Stimulated activated CD4-positive, alpha-beta T cell treated with anti-CD3 and anti-CD28 coated beads, Interleukin-15, amount 100 ng/mL, for 48 hours (primary cell): ENCODE results near the gene CHMP1B.

Source experiments
- DNase-seq, 2 donors: peaks; one replicate each; pipeline ENCODE4 v3.0.0-alpha.2; 2020; ENCODE audit warnings: low read depth in 2 of 2

Gene CHMP1B, protein sequence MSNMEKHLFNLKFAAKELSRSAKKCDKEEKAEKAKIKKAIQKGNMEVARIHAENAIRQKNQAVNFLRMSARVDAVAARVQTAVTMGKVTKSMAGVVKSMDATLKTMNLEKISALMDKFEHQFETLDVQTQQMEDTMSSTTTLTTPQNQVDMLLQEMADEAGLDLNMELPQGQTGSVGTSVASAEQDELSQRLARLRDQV

DNA sequence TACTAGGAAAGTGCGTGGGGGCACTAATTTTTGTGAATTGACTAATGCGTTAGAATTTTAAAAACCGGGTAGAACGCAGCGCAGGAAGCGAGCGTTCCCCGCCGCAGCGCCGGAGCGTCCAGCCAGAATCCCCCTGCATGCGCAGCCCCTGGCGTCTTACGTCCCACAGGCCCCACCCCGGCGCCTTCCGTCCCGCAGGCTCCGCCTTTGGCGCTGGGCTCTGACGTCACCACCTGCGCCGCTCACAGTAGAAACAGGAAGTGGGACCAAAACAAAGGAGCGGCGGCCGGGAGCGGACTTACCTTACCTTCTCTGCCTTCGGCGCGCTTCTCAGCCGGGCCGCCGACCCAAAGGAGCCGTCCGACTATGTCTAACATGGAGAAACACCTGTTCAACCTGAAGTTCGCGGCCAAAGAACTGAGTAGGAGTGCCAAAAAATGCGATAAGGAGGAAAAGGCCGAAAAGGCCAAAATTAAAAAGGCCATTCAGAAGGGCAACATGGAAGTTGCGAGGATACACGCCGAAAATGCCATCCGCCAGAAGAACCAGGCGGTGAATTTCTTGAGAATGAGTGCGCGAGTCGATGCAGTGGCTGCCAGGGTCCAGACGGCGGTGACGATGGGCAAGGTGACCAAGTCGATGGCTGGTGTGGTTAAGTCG, at the start of gene CHMP1B:
Gene CHMP1B, plus strand, starts transcription at position 268 of the 660 bp plus-strand sequence. Its CDS starts 99 bp downstream, at position 367.
- peak; percentile 94 to 95 for DNase-seq

DNA sequence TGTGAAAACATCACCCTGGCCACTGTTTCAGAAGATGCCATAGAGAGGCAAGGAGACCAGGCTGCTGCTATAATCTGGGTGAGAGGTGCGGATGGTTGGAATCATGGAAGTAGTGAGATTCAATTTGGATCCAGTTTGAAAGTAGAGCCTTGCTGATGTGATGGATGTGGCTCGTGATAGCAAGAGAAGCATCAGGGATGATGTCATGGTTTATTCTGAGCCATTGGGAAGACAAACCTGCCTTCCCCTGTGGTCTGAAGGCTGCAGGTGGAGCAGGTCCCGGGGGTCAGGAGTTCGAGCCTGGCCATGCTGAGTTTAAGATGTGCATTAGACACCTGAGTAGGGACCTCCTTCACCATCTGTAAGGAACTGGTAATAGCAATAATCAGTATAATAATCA, 49.6 kb upstream of the CHMP1B start:
- no peak for DNase-seq

DNA sequence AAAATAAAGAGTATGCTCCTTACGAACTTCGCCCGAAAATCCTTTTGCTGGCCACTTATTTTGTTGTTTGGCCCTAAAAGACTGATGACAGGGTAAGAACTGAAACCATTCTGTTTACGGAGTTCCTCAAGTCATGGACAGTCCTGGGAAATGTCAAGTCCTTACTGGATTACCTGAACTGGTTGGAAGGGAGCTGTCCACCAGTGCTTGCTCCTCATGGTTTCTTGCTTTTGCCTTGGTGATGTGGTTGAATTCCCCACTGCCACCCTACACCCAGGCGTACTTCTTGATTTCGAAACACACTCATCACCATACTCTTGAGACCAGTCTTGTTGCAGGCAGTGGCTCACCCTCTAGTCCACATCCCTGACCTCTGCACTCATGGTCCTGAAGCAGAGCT, 49.1 kb upstream of the CHMP1B start:
- DNase-seq = no peak

DNA sequence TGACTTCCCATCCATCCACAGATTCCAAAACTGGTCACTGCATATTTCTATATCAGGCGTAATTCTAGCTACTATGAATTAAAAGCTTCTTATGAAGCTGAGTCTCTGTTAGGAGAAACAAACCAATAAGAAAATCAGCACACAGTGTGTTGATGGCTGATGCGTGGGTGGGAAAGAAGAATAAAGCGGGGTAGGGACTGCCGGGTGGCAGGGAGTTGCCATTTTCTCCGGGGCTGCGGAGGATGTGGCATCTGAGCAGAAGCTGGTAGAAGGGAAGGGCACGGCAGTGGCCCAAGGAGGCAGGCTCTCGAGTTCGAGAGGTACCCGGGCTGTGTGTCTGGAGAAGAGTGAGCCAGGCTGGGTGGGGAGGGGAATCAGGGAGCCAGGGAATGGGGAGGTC, 48.6 kb upstream of the CHMP1B start:
- DNase-seq = no peak

DNA sequence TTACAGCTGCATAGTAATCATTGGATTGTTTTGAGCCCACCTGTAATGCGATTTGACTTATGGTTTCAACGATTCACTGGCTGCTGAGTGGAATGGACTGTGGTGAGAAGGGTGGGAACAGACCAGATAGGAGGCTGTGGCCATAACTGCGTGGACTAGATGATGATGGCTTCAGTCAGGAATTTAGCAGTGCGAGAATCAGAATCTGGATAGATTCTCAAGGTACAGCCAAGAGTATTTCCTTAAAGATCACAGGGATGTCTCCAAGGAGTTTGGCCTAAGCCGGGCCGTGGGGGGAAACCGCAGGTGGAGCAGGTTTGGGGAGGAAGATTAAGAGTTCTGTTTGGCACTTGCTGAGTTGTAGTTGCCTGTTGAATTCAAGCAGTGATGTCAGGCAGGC, 44.0 kb upstream of the CHMP1B start:
- no peak for DNase-seq

DNA sequence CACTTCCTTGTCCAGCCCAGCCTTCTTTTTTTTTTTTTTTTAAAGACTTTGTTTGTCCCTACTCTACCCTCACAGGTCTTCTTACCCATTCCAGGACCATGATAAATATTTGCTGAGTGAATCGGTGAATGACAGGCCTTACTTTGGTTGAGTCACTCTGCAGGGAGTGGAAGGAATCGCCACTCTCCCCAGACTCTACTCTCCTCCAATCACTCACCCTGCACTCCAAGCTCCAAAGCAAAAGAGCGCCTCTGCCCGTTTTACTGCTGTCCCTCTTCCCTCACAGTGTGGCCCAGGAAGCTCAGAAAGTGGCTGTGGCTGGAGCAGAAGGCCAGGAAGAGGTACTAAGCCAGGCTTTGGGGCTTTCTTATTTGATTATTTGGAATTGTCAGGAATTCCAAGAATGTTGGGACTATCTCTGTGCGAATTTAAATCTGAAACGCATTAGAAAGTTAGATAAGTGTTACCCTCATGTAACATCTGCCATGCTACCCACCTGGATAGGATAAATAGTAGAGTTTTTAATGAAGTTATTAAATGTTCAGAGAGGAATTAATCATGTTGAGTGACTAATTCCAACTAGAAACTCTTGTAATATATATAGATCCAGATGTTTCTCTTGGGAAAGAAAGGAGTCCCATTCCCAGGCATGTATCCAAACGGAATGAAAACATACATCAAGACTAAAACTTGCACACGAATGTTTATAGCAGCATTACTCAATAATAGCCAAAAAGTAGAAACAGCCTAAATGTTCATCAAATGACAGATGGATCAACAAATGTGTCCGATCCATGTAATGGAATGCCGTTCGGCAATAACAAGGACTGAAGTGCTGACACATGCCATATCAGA, 43.0 kb upstream of the CHMP1B start:
- no peak for DNase-seq

DNA sequence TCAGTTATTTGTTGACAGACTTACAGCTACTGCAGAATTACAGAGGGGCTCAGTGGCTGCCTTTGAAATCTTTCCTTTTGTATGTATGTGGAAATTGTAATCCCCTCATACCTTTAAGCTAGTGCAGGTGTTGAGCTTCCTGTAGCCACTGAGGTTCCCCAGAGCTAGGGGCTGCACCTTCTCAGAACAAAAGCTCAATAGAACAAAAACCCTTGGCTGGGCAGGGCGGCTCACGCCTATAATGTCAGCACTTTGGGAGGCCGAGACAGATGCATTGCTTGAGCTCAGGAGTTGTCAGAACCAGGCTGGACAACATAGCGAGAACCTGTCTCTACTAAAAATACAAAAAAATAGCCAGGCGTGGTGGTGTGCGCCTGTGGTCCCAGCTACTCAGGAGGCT, 41.3 kb upstream of the CHMP1B start:
- DNase-seq = no peak

DNA sequence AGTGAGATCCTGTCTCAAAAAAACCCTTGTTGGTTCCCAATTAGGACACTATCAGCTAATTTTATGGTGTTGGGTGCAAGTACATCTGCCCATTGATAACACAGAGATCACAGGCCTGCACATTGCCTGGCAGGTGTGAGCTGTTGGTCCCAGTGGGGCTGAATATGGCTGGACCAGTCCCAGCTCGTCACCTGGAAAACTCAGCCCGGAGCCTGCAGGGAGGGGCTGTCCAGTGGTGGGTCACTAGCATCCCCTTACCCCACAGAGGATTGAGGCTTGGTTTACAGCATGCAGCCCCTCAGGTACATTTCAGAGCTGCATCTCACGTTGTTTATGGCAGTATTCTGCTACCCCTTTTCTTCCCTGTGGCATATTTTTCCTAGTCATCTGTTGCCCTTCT, 40.8 kb upstream of the CHMP1B start:
- no peak for DNase-seq

DNA sequence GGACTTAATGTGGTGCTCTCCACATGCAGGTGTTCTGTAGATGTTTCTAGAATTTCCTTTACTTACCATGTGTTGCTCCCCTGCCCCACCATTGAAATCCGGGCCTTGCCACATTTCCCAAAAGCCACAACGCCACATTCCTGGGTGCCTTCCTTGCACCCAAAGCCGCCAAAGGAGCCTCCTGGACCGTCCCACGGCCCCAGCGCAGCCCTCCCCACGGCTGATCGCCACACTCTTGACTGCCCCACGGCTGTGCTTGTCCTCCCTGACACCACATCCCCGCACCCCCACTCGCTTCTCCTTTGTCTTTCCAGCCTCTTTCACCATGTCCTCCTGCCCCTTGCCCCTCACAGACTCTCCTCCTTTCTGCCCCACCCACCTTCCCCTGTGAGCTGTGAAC, 40.2 kb upstream of the CHMP1B start:
- DNase-seq = no peak

DNA sequence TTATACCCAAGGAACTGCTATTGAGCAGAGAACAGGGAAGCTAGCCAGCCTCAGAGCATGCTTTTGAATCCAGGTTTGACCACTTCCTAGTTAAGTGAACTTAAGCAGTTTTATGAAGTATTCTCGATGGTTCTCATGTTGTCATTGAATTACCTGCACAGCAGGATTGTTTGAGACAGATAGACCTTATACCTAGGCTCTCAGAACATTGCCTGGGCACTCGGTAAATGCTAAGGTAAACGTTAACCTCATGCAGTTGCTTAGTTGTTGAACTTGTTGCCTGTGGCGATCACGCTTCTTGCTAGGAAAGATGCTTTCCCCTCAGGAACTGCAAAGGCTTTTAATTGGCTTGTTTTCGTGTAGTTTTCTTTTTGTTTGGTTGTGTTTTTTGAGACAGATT, 34.0 kb upstream of the CHMP1B start:
- no peak for DNase-seq

DNA sequence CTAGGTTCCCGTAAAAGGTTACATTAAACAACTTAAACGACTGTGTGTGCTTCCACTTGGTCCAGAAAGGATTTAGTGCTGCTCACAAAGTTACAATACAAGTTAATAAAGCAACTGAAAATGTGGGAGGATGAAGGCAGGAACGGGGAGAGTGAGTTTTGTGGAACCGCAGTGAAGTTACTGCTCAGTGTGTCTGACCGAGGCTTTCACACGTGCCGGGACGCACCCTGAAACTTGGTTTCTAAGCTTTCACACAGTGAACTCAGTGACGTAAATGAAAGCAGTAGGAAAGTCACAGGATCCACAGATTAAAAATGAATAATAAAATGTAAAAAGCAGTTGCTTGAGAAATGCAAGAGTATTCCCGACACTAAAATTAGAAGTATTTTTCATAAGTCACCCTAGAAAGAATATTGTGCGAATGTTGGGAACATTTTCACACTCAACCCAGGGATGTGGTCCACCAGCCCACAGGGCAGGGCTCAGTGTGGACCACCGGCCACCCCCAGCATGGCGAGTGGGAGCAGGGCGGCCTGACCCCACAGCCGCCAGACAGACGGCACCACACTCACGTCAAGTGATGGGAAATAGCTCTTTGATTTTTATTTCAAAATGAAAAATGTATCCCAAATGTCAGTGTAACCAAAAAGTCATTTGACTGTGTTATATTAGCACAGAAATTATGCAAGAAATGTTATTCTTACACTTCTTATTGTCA, 32.6 kb upstream of the CHMP1B start:
- DNase-seq = no peak

DNA sequence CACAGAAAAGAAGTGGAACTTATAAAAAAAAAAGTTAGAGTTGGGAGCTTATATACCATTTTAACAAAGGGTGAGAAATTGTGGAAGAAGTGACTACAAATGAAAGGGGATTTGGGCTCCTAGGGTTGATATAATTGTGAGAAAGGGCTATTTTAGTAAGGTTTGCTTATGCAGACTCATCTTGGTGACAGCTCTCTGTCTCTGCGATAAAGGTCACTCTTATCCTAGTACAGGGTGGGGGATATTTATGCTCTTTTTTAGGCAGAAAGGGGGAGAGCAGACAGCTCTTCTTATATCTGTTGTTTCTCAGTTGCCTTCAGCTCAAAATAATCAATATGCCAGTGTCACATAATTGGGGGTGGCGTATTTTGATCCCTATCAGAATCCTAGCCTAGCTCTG, 31.3 kb upstream of the CHMP1B start:
- no peak for DNase-seq

DNA sequence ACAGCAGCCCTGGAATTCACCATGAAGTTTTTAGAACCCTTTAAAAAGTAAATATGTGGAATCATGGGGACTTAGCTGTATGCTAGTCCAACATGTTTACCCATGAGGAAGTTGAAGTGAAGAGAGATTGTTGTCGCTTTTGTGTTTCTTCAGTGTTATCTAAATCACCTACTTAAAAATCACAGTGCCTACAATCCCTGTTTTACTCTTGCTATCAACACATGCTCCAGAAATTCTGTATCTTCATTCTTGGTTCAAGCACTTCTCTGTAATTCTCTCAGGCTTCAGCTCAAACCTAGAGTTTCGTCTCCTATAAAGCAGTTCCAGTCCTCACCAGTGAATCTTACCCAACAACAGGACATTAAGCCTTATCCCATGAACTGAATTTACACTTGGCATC, 30.5 kb upstream of the CHMP1B start:
- no peak for DNase-seq

DNA sequence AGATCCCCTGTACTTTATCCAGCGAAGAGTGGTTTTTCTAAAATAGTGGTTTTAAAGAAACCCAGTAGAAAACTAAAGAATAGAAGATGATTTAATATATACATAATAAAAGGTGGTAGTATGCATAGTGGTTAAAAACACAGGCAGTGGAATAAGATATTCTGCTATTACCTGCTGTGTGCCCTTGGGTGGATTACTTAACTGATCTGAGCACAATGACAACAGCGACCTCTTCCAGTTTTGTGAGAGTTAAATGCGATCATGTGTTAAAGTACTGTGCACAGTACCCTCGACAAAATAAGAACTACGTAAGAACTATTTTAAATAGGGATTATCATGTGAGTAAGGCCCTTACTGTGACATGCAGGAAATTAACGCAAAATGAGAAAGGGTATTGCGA, 30.0 kb upstream of the CHMP1B start:
- no peak for DNase-seq

DNA sequence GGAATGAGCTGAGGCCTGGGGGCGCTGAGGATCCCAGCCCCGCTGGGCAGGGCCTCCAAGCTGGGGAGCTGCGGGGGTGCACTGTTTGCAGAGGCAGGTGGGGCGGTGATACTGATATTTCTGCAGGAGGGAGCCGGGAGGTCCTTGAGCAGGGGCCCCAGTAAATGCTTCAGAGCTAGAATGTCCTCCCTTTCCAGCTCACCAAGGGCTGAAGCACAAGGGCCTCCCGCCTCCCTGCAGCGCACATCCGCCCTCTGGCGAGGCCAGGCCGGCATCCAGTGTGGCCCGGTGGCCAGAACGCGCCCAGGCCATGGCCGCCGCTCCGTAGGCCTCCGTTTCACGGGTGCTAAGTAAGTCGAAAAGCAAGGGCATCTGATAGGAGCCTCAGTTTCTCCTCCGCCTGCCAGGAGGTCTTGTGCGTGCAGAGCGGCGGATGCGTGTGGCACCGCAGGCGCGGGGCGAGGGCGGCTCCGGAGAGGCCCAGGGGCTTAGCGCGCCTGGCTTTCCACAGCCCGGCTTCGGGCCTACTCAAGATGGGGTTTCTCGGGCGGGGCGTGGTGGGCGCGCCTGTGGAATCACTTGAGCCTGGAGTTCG, 29.5 kb upstream of the CHMP1B start:
- DNase-seq = no peak

DNA sequence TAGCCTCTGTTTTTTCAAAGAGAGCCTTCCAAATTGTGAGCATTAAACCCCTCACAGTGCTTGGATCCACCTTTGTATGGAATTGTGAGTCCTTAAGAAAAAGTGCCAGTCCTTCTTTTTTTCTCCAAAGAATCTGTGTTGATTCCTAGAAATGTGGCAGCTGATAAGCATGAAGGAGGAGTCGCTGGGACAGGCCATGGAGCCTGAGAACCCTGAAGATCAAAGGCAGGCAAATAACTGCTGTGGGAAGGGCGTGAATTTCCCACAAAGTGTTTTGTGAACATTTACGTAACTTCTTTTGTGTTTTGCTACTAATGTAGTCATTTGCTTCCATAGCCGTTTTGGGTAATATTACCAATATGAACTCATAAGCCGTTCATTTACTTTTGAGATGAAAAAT, 27.7 kb upstream of the CHMP1B start:
- no peak for DNase-seq

DNA sequence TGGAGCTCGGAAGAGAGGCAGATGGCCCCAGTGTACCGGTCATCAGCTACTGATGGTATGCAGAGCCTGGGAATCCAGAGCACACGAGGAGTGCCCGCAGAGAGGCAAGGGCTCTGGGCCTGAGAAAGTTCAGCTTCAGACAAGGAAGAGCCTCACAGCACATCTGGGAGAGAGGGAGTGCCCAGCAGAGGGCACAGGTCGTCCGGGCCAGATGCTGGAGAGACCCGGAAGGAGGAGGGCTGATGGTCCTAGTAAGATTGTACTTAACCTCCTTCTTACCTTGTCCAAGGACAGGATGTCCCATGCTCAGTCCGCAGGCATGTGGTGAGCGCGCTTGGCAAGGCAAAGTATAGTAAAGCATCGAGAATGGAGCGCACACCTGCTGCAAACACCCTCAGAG, 24.4 kb upstream of the CHMP1B start:
- no peak for DNase-seq

DNA sequence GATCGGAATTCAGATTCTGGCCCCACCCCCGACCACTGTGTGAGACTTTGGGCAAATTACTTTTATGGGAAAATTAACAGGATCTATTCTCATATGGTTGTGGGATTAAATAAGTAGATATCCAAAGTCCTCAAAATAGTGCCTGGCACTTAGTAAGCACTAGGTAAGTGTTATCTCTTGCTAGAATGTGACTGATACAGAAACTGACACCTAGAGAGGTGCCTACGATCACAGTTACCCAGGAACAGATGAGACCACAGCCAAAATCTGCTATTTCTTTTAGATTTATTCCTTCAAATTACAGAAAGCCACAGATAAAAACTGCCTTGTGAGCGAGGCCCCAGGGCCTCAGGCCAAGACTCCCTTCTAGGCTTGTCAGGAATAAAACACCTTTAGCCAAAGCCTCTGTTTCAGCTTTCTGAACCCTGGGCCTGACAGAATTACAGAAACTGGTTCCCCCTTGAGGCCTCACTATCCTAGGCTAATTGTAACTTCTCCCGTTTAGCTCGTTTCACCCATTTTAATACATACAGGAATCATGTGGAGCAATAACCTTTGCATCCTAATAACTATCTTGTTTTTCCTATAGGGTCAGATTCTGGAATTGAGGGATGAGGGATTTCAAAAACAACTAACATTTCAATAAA, 22.3 kb upstream of the CHMP1B start:
- no peak for DNase-seq

DNA sequence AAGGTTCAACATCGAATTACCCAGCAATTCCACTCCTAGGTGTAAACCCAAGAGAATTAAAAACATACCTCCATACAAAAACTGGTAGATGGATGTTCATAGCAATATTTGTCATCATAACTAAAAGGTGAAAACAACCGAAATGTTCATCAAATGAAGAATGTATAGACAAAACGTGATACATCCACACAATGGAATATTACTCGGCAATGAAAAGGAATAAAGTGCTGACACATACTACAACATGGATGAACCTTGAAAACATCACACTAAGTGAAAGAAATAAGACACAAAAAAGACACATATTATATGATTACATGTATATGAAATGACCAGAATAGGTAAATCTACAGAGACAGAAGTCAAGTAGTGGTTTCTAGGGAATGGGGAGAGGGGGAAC, 20.6 kb upstream of the CHMP1B start:
- no peak for DNase-seq

DNA sequence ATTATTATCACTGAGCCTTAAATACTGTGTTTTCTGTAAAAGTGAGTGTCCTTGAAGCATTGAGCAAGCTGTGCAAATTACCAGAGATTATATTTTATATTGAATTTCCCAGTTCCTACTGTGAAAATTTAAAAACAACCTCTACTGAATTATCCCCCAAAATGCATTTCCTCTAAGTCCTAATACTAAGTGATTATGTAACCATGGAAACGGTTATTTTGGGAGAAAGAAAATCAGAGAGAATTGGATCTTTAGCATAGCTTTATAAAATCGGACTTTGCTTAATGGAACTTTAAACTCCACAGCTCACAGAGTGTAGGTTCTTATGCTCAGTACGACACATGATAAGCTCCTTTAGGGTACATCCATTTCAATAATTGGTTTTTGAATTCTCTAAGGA, 19.3 kb upstream of the CHMP1B start:
- no peak for DNase-seq

DNA sequence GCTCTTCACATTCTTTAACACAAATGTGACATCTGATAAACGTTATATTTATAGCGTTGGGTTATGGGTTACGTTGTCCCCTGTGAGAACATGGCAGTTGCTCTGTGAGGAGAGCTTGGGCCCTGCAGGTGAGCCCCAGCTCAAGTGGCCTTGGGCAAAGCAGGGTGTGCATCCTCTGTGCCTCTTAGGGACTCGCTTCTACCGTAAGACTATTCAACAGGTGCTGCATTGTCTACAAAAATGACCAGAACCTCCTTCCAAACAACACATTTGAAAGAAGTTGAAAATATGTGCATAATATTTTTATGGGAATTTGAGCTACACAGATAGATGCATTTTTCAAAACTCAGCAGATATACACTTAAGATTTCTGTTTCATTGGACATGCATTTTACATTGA, 16.4 kb upstream of the CHMP1B start:
- DNase-seq = no peak

DNA sequence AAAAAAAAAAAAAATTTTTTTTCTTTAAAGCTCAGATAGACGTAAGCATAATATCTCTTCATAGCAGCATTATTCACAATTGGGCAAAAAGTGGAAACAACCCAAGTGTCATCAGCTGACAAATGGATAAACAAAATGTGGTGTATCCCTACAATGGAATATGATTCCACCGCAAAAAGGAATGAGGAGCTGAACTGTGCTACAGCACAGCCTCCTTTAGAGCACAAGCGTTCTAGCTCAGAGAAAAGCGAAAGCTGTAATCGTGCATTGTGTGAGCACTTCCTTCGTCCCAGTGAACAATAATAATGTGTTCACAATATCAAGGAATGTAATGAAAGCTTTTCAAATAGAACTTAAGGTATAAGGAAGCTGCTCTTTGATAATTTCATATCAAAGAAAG, 11.7 kb upstream of the CHMP1B start:
- no peak for DNase-seq
